GM18909 (cell line): ENCODE results near the gene GSDMA.
"Not testable (repeated sequence)": the region's sequence is repeated elsewhere in the genome, so short reads cannot be mapped to it uniquely, and the experiment has no call there.

Source experiments
- ATAC-seq: cut with Tn5 transposase; IDR thresholded peaks from one replicate; pipeline ENCODE4 v1.9.1; 2021; ENCODE audit warnings: mild to moderate bottlenecking; ENCODE audit not compliant: unreplicated experiment, poor library complexity

The GSDMA gene

DNA sequence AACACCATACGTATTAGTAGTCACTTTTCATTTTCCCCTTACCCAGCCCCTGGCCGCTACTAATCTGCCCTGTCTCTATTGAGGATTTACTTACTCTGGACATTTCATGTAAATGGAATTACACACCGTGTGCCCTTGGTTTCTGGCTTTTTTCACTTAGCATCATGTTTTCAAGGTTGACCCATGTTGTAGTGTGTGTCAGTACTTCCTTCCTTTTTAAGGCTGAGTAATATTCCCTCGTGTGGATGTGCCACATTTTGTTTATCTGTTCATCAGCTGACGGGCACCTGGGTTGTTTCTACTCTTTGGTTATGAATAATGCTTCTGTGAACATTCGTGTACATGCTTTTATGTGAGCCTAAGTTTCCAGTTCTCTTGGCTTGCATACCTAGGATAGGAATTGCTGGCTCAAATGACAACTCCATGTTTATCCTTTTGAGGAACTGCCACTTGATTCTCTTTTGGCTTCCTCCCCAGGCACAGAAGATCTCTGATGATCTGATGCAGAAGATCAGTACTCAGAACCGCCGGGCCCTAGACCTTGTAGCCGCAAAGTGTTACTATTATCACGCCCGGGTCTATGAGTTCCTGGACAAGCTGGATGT lies 25.5 kb downstream of the GSDMA start:
- no peak for ATAC-seq

DNA sequence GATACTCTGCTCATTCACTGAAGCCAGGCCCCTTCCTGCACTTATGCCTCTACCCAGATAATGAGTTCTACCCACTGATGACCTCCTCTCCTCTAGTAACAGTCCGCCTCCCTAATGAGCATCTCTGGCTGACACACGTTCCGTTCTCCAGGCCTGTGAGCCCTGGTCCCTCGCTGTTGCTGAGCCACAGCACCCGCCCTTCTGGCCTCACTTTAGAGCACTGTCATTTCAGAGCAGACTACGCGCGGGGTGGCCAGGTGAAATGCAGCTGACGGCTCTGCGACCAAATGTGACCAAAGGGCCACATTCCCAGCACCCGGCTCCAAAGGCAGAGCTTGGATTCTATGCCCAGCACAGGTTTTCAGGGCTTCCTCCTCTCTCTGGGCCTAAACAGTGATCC lies 31.6 kb downstream of the GSDMA start:
- no peak for ATAC-seq

DNA sequence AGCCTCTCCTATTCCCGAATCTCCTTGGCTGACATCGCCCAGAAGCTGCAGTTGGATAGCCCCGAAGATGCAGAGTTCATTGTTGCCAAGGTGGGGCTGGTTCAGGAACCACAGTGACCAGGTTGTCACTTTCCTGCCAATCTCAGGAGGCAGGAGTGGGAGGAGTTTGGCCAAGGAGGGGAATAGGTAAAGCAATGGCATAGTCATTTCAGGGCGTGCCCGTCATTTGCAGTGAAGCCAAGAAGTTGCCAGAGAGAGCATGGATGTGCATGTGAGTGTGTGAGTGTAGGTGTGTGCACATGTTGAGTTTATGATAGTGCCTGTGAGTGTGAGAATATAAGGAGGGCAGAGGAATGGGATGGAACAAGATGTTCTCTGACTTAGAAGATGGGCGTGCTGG lies 32.6 kb downstream of the GSDMA start:
- no peak for ATAC-seq

DNA sequence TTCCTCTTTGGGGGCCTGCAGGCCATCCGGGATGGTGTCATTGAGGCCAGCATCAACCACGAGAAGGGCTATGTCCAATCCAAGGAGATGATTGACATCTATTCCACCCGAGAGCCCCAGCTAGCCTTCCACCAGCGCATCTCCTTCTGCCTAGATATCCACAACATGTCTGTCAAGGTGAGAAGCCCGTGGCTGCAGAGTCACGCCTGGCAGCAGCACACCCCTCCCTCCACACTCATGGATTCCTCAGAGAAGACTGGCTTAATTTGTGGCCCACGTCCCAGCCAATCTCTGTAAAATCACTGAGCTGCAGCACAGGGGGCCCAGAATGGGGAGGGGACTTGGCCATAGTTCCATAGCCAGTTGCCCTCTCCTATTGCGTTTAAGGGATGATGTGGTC lies 33.4 kb downstream of the GSDMA start:
- no peak for ATAC-seq

DNA sequence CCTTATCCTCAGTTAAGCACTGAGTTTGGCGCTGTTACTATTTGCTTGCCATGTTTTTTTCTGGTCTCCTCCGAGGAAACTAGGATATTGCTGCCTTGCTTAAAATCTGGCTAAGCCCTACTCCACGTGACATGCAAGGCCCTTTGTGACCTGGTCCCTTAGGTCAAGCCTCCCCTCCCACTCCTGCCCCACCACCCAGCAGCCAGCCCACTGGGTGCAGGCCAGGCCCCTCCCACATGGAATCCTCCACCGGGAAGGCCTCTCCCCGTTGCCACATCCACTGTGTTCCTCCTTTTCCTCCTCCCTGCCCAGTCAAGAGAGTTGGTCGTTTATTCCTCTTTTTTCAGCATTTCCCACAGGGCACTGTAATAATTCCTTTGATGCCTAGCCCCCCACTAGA lies 34.0 kb downstream of the GSDMA start:
- no peak for ATAC-seq

DNA sequence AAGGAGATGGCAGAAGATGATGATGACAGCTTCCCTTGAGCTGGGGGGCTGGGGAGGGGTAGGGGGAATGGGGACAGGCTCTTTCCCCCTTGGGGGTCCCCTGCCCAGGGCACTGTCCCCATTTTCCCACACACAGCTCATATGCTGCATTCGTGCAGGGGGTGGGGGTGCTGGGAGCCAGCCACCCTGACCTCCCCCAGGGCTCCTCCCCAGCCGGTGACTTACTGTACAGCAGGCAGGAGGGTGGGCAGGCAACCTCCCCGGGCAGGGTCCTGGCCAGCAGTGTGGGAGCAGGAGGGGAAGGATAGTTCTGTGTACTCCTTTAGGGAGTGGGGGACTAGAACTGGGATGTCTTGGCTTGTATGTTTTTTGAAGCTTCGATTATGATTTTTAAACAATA lies 34.7 kb downstream of the GSDMA start:
- ATAC-seq: no peak

DNA sequence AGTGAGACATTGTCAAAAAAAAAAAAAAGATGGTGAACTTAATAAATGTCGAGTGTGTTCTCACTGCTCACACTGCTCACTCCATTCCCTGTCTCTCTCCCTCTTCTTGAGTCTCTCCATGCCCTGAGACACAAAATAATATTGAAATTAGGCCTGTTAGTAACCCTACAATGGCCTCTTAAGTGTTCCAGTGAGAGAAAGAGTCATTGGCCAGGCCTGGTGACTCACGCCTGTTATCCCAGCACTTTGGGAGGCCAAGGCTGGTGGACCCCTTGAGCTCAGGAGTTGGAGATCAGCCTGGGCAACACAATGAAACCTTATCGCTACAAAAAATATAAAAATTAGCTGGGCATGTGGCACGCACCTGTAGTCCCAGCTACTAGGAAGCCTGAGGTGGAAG lies 36.3 kb downstream of the GSDMA start:
- ATAC-seq: no peak

DNA sequence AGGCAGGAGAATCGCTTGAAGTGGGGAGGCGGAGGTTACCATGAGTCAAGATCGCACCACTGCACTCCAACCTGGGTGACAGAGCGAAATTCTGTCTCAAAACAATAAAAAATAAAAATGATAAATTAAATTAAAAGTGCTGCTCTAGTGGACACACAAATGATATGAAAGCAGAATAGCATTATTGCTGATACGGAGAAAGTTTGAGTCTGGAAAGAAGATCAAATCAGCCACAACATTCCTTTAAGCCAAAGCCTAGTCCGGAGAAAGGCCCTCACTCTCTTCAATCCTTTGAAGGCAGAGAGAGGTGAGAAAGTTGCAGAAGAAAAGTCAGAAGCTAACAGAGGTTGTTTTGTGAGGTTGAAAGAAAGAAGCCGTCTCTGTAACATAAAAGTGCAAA lies 37.4 kb downstream of the GSDMA start:
- no peak for ATAC-seq

DNA sequence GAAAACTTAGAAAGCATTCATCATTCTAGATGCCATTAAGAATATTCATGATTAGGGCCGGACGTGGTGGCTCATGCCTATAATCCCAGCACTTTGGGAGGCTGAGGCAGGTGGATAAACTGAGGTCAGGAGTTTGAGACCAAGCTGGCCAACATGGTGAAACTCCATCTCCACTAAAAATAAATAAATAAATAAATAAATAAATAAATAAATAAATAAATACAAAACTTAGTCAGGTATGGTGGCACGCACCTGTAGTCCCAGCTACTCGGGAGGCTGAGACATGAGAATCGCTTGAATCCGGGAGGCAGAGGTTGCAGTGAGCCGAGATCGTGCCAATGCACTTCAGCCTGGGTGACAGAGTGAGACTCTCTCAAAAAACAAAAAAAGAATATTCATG lies 38.5 kb downstream of the GSDMA start:
- ATAC-seq: not testable (repeated sequence)

DNA sequence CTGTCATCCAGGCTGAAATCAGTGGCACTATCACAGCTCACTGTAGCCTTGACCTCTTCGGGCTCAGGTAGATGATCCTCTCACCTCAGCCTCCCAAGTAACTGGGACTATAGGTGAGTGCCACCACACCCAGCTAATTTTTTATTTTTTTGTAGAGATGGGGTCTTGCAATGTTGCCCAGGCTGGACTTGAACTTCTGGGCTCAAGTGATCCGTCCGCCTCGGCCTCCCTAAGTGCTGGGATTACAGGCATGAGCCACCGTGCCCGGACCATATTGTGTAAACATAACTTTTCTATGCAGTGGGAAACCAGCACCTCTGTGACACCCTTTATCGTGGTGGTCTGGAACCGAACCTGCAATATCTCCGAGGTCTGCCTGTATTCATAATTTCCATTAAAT lies 41.3 kb downstream of the GSDMA start:
- ATAC-seq: no peak

DNA sequence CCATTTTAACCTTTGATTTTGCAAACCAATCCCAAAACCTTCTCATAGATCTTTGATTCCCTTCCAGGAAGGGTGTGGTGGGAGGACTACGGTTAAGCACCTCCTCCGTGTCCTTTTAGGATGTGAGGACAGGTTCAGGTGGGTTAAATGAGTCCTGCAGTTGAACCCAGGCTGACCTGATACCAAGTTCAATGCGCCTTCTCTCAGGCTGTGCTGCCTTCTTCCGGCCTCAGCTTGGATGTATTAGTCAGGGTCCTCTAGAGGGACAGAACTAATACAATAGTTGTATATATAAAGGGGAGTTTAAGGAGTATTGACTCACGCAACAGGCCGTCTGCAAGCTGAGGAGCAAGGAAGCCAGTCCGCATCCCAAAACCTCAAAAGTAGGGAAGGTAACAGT lies 41.9 kb downstream of the GSDMA start:
- ATAC-seq: no peak

DNA sequence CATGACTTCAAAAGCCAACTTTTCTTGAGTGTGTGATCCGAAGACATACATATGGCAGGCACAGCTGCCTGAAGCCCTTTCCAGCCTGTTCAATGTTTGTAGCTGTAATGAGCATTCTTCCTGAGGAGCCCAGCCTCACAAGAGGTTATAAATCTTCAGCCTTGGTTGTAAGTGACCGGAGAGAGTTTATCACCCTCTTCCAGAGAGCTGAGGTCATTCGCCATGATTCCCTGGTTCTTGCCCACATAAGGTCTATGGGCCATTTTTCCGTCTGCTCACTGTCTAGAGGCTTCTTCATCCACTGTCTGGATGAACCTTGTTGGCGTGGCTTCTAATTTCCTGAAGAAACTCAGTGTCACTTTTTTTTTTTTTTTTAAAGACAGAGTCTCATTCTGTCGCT lies 42.7 kb downstream of the GSDMA start:
- ATAC-seq: no peak

DNA sequence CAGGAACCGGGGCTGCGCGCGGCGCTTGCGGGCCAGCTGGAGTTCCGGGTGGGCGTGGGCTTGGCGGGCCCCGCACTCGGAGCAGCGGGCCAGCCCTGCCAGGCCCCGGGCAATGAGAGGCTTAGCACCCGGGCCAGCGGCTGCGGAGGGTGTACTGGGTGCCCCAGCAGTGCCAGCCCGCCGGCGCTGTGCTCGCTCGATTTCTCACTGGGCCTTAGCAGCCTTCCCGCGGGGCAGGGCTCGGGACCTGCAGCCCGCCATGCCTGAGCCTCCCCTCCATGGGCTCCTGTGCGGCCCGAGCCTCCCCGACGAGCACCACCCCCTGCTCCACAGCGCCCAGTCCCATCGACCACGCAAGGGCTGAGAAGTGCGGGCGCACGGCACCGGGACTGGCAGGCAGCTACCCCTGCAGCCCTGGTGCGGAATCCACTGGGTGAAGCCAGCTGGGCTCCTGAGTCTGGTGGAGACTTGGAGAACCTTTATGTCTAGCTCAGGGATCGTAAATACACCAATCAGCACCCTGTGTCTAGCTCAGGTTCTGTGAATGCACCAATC lies 48.2 kb downstream of the GSDMA start:
- ATAC-seq: not testable (repeated sequence)

DNA sequence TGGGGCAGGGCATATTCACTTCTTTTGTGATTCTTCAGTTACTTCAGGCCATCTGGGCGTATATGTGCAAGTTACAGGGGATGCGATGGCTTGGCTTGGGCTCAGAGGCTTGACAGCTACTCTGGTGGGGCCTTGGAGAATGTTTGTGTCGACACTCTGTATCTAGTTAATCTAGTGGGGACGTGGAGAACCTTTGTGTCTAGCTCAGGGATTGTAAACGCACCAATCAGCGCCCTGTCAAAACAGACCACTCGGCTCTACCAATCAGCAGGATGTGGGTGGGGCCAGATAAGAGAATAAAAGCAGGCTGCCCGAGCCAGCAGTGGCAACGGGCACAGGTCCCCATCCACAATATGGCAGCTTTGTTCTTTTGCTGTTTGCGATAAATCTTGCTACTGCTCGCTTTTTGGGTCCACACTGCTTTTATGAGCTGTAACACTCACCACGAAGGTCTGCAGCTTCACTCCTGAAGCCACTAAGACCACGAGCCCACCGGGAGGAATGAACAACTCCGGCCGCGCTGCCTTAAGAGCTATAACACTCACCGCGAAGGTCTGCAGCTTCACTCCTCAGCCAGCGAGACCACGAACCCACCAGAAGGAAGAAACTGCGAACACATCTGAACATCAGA lies 49.3 kb downstream of the GSDMA start:
- not testable (repeated sequence) for ATAC-seq

DNA sequence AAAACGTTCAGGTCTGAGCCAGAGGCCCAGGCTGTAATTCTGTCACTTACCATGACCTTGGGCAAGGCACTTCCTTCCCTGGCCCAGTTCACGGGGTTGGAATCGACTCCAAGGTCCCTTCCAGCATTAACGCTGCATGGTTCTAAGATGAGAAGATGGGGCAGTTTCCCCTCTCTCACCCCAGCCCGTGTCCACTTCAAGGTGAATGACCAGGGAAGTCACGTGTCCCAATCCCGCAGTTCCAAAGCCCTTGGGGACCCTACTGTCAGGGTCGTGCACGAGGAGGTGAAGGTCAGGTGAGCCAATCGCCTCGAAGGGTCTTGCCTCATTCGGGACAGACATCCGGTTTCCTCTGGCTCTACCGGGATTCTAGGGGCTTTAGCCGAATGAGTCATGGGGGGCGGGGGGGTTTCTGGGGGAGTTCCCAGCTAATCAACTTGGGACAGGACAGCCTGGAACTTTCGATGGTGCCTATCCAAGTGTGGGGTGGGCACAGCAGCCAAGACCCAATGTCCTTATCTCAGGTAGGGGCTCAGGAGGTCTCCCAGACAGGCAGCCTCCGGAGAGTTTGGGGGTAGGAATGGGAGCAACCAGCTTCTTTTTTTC lies 51.7 kb downstream of the GSDMA start:
- ATAC-seq: no peak

DNA sequence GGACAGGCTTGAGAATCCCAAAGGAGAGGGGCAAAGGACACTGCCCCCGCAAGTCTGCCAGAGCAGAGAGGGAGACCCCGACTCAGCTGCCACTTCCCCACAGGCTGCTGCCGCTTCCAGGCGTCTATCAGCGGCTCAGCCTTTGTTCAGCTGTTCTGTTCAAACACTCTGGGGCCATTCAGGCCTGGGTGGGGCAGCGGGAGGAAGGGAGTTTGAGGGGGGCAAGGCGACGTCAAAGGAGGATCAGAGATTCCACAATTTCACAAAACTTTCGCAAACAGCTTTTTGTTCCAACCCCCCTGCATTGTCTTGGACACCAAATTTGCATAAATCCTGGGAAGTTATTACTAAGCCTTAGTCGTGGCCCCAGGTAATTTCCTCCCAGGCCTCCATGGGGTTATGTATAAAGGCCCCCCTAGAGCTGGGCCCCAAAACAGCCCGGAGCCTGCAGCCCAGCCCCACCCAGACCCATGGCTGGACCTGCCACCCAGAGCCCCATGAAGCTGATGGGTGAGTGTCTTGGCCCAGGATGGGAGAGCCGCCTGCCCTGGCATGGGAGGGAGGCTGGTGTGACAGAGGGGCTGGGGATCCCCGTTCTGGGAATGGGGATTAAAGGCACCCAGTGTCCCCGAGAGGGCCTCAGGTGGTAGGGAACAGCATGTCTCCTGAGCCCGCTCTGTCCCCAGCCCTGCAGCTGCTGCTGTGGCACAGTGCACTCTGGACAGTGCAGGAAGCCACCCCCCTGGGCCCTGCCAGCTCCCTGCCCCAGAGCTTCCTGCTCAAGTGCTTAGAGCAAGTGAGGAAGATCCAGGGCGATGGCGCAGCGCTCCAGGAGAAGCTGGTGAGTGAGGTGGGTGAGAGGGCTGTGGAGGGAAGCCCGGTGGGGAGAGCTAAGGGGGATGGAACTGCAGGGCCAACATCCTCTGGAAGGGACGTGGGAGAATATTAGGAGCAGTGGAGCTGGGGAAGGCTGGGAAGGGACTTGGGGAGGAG lies 52.5 kb downstream of the GSDMA start, which contains the start of gene CSF3:
Gene CSF3 (plus strand): TSS at position 436 of the 993 bp plus-strand sequence. CDS start 35 bp downstream, at position 471.
- no peak for ATAC-seq

DNA sequence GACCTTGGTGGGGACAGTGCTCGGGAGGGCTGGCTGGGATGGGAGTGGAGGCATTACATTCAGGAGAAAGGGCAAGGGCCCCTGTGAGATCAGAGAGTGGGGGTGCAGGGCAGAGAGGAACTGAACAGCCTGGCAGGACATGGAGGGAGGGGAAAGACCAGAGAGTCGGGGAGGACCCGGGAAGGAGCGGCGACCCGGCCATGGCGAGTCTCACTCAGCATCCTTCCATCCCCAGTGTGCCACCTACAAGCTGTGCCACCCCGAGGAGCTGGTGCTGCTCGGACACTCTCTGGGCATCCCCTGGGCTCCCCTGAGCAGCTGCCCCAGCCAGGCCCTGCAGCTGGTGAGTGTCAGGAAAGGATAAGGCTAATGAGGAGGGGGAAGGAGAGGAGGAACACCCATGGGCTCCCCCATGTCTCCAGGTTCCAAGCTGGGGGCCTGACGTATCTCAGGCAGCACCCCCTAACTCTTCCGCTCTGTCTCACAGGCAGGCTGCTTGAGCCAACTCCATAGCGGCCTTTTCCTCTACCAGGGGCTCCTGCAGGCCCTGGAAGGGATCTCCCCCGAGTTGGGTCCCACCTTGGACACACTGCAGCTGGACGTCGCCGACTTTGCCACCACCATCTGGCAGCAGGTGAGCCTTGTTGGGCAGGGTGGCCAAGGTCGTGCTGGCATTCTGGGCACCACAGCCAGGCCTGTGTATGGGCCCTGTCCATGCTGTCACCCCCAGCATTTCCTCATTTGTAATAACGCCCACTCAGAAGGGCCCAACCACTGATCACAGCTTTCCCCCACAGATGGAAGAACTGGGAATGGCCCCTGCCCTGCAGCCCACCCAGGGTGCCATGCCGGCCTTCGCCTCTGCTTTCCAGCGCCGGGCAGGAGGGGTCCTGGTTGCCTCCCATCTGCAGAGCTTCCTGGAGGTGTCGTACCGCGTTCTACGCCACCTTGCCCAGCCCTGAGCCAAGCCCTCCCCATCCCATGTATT lies 53.5 kb downstream of the GSDMA start:
- ATAC-seq: no peak

DNA sequence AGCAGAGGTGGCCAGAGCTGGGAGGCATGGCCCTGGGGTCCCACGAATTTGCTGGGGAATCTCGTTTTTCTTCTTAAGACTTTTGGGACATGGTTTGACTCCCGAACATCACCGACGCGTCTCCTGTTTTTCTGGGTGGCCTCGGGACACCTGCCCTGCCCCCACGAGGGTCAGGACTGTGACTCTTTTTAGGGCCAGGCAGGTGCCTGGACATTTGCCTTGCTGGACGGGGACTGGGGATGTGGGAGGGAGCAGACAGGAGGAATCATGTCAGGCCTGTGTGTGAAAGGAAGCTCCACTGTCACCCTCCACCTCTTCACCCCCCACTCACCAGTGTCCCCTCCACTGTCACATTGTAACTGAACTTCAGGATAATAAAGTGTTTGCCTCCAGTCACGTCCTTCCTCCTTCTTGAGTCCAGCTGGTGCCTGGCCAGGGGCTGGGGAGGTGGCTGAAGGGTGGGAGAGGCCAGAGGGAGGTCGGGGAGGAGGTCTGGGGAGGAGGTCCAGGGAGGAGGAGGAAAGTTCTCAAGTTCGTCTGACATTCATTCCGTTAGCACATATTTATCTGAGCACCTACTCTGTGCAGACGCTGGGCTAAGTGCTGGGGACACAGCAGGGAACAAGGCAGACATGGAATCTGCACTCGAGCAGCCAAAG lies 54.7 kb downstream of the GSDMA start:
- no peak for ATAC-seq
